H9 (cell line): ENCODE results near the gene FRYL. TPM values are rescaled to one million over a fixed set of nuclear protein-coding genes. Genes with fewer than 3 reads are reported as not detected.

Experiments
- DNase-seq: peaks from one replicate; pipeline ENCODE4 v3.0.0-alpha.2; 2017
- H2AFZ ChIP-seq: one replicate; pipeline ENCODE4 v1.6.1; 2013; ENCODE audit warnings: mild to moderate bottlenecking, low read length, control low read depth, moderate library complexity
- H2AK5ac ChIP-seq: 2 replicates; pipeline ENCODE4 v1.6.1; 2013; ENCODE audit warnings: low read length, control low read depth, mixed read lengths; ENCODE audit not compliant: insufficient read length
- H2BK120ac ChIP-seq: one replicate; pipeline ENCODE4 v1.6.1; 2013; ENCODE audit warnings: low read depth, mild to moderate bottlenecking, low read length, control low read depth, inconsistent platforms; ENCODE audit not compliant: poor library complexity, severe bottlenecking
- H2BK12ac ChIP-seq: 2 replicates; pipeline ENCODE4 v1.6.1; 2013; ENCODE audit warnings: low read length, control low read depth, mixed read lengths, low read depth; ENCODE audit not compliant: insufficient read length
- H2BK15ac ChIP-seq: 2 replicates; pipeline ENCODE4 v1.6.1; 2013; ENCODE audit warnings: low read depth, low read length, control low read depth
- H2BK20ac ChIP-seq: one replicate; pipeline ENCODE4 v1.6.1; 2013; ENCODE audit warnings: low read depth, mild to moderate bottlenecking, low read length, control low read depth, inconsistent platforms; ENCODE audit not compliant: poor library complexity, severe bottlenecking
- H2BK5ac ChIP-seq: 2 replicates; pipeline ENCODE4 v1.6.1; 2013; ENCODE audit warnings: low read length, control low read depth, mixed read lengths; ENCODE audit not compliant: insufficient read length
- H3K14ac ChIP-seq: 2 replicates; pipeline ENCODE4 v1.6.1; 2013; ENCODE audit warnings: low read length, control low read depth; ENCODE audit not compliant: insufficient read depth
- H3K18ac ChIP-seq: 2 replicates; pipeline ENCODE4 v1.6.1; 2013; ENCODE audit warnings: low read depth, mild to moderate bottlenecking, mixed read lengths, low read length, control low read depth; ENCODE audit not compliant: insufficient read length
- H3K23ac ChIP-seq: 2 replicates; pipeline ENCODE4 v1.6.1; 2013; ENCODE audit warnings: low read length, control low read depth, mixed read lengths, low read depth; ENCODE audit not compliant: insufficient read length
- H3K23me2 ChIP-seq: 2 replicates; pipeline ENCODE4 v1.6.1; 2013; ENCODE audit warnings: low read depth, mild to moderate bottlenecking, mixed read lengths, low read length, control low read depth; ENCODE audit not compliant: insufficient read length, poor library complexity, severe bottlenecking
- H3K27ac ChIP-seq: 2 replicates; pipeline ENCODE4 v1.5.1; 2013; ENCODE audit warnings: low read length, control low read depth, mixed read lengths, low read depth; ENCODE audit not compliant: insufficient read length
- H3K27me3 ChIP-seq: 2 replicates; pipeline ENCODE4 v1.6.1; 2013; ENCODE audit warnings: low read length, control low read depth, inconsistent platforms; ENCODE audit not compliant: insufficient read depth
- H3K4ac ChIP-seq: 2 replicates; pipeline ENCODE4 v1.6.1; 2013; ENCODE audit warnings: low read depth, mild to moderate bottlenecking, control low read depth, inconsistent platforms, low read length, moderate library complexity
- H3K4me1 ChIP-seq: 2 replicates; pipeline ENCODE4 v1.6.1; 2013; ENCODE audit warnings: low read length, control low read depth, inconsistent platforms; ENCODE audit not compliant: insufficient read depth
- H3K4me2 ChIP-seq: 2 replicates; pipeline ENCODE4 v1.6.1; 2013; ENCODE audit warnings: low read length, control low read depth, mixed read lengths; ENCODE audit not compliant: insufficient read length, insufficient read depth
- H3K56ac ChIP-seq: 2 replicates; pipeline ENCODE4 v1.6.1; 2013; ENCODE audit warnings: low read depth, mild to moderate bottlenecking, mixed read lengths, low read length, control low read depth; ENCODE audit not compliant: insufficient read length
- H3K79me1 ChIP-seq: 2 replicates; pipeline ENCODE4 v1.6.1; 2013; ENCODE audit warnings: low read depth, mild to moderate bottlenecking, moderate library complexity, low read length, control low read depth, inconsistent platforms; ENCODE audit not compliant: insufficient read depth, poor library complexity, severe bottlenecking
- H3K79me2 ChIP-seq: 2 replicates; pipeline ENCODE4 v1.6.1; 2013; ENCODE audit warnings: low read length, control low read depth, inconsistent platforms; ENCODE audit not compliant: insufficient read depth
- H3K9ac ChIP-seq: 2 replicates; pipeline ENCODE4 v1.6.1; 2013; ENCODE audit warnings: low read length, control low read depth, mixed read lengths; ENCODE audit not compliant: insufficient read length; ENCODE audit errors: extremely low read depth
- H3K9me3 ChIP-seq: one replicate; pipeline ENCODE4 v1.6.1; 2013; ENCODE audit warnings: low read depth, low read length, inconsistent platforms; ENCODE audit not compliant: control insufficient read depth
- H3T11ph ChIP-seq: one replicate; pipeline ENCODE4 v1.6.1; 2013; ENCODE audit warnings: mild to moderate bottlenecking, low read length, control low read depth, inconsistent platforms
- H4K20me1 ChIP-seq: one replicate; pipeline ENCODE4 v1.6.1; 2013; ENCODE audit not compliant: control insufficient read depth, insufficient read length, insufficient read depth
- H4K5ac ChIP-seq: 2 replicates; pipeline ENCODE4 v1.6.1; 2013; ENCODE audit warnings: low read depth, mild to moderate bottlenecking, mixed read lengths, low read length, control low read depth; ENCODE audit not compliant: insufficient read length
- H4K8ac ChIP-seq: replicated peaks from 2 replicates; pipeline ENCODE4 v1.6.1; 2013; ENCODE audit warnings: low read length, control low read depth, mixed read lengths, low read depth; ENCODE audit not compliant: insufficient read length
- H4K91ac ChIP-seq: 2 replicates; pipeline ENCODE4 v1.6.1; 2013; ENCODE audit warnings: low read depth, mild to moderate bottlenecking, moderate library complexity, mixed read lengths, low read length, control low read depth; ENCODE audit not compliant: insufficient read length
- H3K27ac Mint-ChIP-seq, 3 experiments: 2 replicates in 2 of 3; 3 replicates in 1 of 3; pipeline ENCODE4 v1.8.0; 2020 to 2021; ENCODE audit warnings: mixed read lengths in 3 of 3, mild to moderate bottlenecking in 1 of 3, moderate library complexity in 1 of 3
- H3K27me3 Mint-ChIP-seq: 2 replicates; pipeline ENCODE4 v1.8.0; 2021; ENCODE audit warnings: low read depth, mild to moderate bottlenecking, moderate library complexity, mixed read lengths
- H3K36me3 Mint-ChIP-seq, 3 experiments: 2 replicates in 2 of 3; 3 replicates in 1 of 3; pipeline ENCODE4 v1.8.0; 2020 to 2021; ENCODE audit warnings: low read depth in 3 of 3, mixed read lengths in 3 of 3; ENCODE audit not compliant: insufficient read depth in 1 of 3
- H3K4me1 Mint-ChIP-seq, 2 experiments: 2 replicates each; pipeline ENCODE4 v1.8.0; 2020; ENCODE audit warnings: mixed read lengths in 2 of 2
- H3K4me3 Mint-ChIP-seq, 2 experiments: 2 replicates in 1 of 2; 3 replicates in 1 of 2; pipeline ENCODE4 v1.8.0; 2020 to 2021; ENCODE audit warnings: mild to moderate bottlenecking in 2 of 2, mixed read lengths in 2 of 2, moderate library complexity in 1 of 2
- H3K9me3 Mint-ChIP-seq, 2 experiments: 2 replicates in 1 of 2; 3 replicates in 1 of 2; pipeline ENCODE4 v1.8.0; 2020; ENCODE audit warnings: mild to moderate bottlenecking in 2 of 2, mixed read lengths in 2 of 2, moderate library complexity in 1 of 2
- CTCF ChIP-seq: fragments of 200-600 bp; sonication (generic); conservative IDR thresholded peaks from 3 replicates; pipeline ENCODE4 v1.8.0; 2021; ENCODE audit warnings: antibody characterized with exemption, mild to moderate bottlenecking
- WGBS: extraction: QIAGEN DNeasy Blood & Tissue Kit; methylation state at CpG from one replicate; pipeline ENCODE4 v1.1.7; 2013; ENCODE audit warnings: missing lambda C conversion rate, low lambda C conversion rate, mixed read lengths; ENCODE audit not compliant: insufficient read length; ENCODE audit errors: extremely low coverage; 5-methylcytosine and 5-hydroxymethylcytosine counted together
- total RNA-seq: library from RNA; stranded (reverse); gene quantifications from 2 replicates; pipeline ENCODE4 v1.2.1, GENCODE V29; 2021

FRYL gene
- total RNA-seq, 1 experiment from 2014 or later, result 31.5 TPM

- no peak overlapping the region for H3K18ac ChIP-seq
- Mint-ChIP-seq H3K9me3 (no peaks in the 10 kb centered on the region), H3K4me3 (no peak overlapping the region), H3K4me1 (no peaks in the 10 kb centered on the region), H3K27me3 (no peaks in the 10 kb centered on the region), H3K27ac (no peak overlapping the region; a peak in 1 of 7 replicates), H3K36me3 (peaks cover 15 to 63% (median 51%) of the 10 kb centered on the region in 3 experiments; a peak in 6 of 7 replicates)
- no peak overlapping the region for H3K56ac ChIP-seq
- H2AFZ ChIP-seq, result no peak overlapping the region
- H3K4me1 ChIP-seq, result no peaks in the 10 kb centered on the region
- TF ChIP-seq CTCF, result peak; percentile 82
- H2BK20ac ChIP-seq, result no peak overlapping the region
- no peak overlapping the region for H3T11ph ChIP-seq
- H2BK120ac ChIP-seq, result no peak overlapping the region
- H4K5ac ChIP-seq, result no peak overlapping the region
- no peak overlapping the region for H2AK5ac ChIP-seq
- H3K79me2 ChIP-seq, result no peaks in the 10 kb centered on the region
- H3K9me3 ChIP-seq, result no peaks in the 10 kb centered on the region
- no peaks in the 10 kb centered on the region for H4K20me1 ChIP-seq
- H2BK5ac ChIP-seq, result no peak overlapping the region
- H3K23ac ChIP-seq, result no peak overlapping the region
- no CpG with 5 or more reads among the region's 2 CpGs for WGBS
- no peaks in the 10 kb centered on the region for H3K27me3 ChIP-seq
- H2BK15ac ChIP-seq, result no peak overlapping the region
- H3K4me2 ChIP-seq, result no peak overlapping the region
- H3K9ac ChIP-seq, result no peak overlapping the region
- no peak overlapping the region for H4K8ac ChIP-seq
- H2BK12ac ChIP-seq, result no peak overlapping the region
- H3K79me1 ChIP-seq, result no peaks in the 10 kb centered on the region
- H4K91ac ChIP-seq, result no peak overlapping the region
- H3K27ac ChIP-seq, result no peak overlapping the region
- no peak overlapping the region for H3K4ac ChIP-seq
- DNase-seq, result no peak
- H3K14ac ChIP-seq, result no peak overlapping the region
- H3K23me2 ChIP-seq, result no peaks in the 10 kb centered on the region
These were observed 233.7 kb downstream of the FRYL start for GRCh38 chr4:48546336-48546735.
